Renal cortex interstitium (tissue), 11 donors: ENCODE measurements around the gene SERPINB6. TPM values are rescaled to one million over a fixed set of nuclear protein-coding genes. Genes with fewer than 3 reads are reported as not detected.
"Not testable (repeated sequence)": the region's sequence is repeated elsewhere in the genome, so short reads cannot be mapped to it uniquely, and the experiment has no call there.

Experiments used
- DNase-seq, 11 donors: peaks; one replicate each; pipeline ENCODE4 v3.0.0-alpha.2; 2013; ENCODE audit warnings: low read depth in 9 of 11, low spot score in 4 of 11; ENCODE audit errors: extremely low read depth in 1 of 11
- polyA plus RNA-seq, 3 donors: library from polyadenylated mRNA; unstranded; fragments of 120-200 nt; gene quantifications; one replicate each; pipeline ENCODE4 v1.2.1, GENCODE V29; 2013; ENCODE audit not compliant: insufficient read length in 3 of 3

SERPINB6 gene
- polyA plus RNA-seq, 3 donors = 82.8 to 98.8 (median 84.5) TPM

DNA sequence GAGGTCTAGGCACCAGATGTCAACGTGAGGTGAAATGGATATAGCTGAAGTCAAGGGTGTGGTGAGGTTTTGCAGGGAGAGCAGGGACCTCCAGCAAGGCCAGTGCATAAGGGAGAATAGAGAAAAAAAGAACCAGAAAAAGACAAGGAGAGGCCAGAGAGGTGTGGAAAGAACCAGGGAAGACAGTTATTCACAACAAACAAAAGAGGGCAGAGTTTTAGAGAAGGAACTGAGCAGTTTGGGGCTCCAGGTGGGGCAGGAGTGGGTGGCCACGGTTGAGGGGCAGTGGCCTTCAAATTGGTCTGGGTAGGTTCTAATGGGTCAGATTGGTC, 16.7 kb upstream of the SERPINB6 start:
- no peak for DNase-seq

DNA sequence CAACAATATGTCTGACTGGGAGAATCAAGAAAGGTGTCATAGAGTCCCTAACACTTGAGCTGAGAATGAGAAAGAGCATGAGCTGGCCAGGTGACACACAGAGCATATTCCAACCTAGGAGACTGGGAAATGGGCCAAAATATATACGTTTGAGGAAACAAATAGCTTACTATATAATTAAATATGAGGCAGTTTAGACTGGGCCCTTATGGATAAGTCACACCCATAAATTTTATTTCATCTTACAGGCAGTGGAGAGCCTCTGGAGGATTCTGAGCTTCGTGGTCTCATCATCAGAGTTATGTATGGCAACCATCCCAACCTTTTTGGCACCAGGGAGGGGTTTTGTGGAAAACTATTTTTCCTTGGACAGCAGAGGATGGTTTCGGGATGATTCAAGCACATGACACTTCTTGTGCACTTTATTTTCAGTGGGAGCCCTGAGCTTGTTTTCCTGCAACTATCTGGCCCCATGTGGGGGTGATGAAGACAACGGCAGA, 15.4 kb upstream of the SERPINB6 start:
- DNase-seq = no peak

DNA sequence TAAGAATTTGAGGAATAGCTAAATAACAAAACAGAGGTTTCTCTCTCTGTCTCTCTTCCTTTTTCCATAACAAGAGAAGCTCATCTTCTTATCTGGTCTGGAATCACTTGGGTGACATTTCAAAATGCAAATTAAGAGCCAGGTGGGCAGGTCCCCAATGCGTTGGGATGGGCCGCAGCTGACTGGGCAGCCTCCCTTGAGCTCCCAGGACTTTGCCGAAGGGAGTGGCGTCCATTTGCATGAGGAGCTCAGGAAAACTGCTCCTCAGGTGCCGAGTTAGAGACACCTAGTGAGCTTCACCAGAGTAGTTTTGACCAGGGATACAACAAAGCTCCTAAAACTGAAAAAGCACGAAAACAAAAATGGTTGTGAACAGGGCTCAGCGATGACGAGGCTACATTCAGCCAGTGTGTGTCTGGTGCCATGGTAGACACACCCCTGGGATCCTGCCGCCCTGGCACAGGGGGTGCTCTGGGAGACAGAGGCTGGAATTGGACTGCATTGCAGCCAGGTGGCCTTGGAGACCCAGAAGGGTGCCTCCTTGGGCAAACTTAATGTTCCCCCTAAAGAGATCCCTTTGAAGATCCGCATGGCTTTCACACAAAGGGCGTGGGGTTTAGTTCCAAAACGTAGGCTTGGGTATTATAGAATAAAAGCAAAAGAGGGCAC, 13.5 kb upstream of the SERPINB6 start:
- DNase-seq = no peak

DNA sequence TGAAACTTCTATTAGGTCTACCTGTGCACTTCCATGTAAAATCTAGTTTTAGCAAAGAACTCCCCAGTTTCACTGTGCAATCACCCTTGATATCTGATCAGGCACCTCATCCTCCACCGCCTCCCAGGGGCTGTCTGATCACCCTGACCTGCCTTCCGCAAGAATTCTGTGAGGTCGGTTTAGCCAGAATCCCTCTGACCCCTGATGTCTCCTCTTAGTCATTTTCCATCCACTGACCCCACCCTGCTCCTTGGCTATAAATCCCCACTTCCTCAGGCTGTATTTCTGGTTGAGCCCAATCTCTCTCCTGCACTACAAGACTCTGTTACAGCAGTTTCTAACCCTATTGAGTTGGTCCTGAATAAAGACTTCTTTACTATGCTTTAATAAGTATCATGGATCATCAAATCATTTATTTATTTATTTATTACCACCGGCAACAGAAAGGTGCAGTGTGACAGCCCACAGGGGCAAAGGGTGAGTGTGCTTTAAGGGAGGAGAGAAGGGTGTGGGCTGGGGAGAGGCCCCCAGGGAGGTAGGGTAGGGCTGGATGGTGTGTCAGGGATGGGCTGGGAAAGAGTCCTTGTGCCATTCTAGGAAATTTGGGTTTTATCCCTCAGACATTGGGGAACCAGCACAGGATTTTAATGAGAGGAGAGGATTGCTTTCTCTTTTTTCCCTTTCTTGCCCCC, 11.2 kb upstream of the SERPINB6 start:
- no peak for DNase-seq

DNA sequence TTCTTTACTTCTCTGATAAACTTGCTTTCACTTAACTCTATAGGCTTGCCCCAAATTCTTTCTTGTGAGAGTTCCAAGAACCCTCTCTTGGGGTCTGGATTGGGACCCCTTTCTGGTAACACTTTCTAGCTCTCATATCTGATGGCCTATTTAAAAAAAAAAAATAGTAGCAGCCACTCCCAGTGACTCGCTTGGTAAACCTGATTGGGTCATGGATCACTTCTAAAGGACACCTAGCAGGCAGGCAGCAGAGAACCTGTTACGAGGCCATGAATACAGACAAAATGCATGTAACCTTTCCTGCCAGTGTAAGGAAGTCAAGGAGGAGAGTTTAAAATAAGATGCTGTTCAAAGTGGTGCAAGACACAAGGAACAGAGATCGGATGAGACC, 9.1 kb upstream of the SERPINB6 start:
- DNase-seq = no peak

DNA sequence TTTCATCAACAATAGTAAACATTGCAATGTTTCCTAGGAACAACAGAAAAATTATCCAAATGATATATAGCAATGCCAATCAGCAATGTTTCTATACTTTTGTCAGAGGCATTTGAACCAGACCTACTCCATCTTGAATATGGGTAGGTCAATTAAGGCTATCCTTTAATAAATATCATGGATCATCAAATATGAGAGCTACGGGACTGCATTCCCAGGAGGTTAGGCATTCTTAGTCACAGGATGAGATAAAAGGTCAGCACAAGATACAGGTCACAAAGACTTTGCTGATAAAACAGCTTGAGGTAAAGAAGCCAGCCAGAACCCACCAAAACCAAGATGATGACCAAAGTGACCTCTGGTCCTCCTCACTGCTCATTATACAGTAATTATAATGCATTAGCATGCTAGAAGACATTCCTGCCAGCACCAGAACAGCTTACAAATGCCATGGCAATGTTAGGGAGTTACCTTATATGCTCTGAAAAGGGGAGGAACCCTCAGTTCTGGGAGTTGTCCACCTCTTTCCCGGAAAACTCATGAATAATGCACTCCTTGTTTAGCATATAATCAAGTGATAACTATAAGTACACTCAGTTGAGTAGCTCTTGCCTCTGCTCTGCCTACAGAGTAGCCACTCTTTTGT, 8.6 kb upstream of the SERPINB6 start:
- DNase-seq = no peak

DNA sequence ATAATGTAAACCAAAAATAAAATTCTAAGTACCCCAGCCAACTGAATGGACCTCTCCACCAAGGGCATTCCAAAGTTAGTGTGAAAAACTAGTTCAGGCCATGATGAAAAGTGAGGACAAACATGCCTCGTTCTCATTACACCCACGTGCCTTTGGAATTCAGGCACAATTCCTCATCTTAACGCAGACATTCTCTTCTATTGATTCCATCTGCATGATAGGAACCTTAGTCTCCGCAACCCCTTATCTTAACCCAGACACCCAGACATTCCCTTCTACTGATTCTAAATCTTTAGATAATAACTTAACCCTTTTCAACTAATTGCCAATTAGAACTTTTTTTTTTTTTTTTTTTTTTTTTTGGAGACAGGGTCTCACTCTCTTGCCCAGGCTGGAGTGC, 7.6 kb upstream of the SERPINB6 start:
- DNase-seq = no peak

DNA sequence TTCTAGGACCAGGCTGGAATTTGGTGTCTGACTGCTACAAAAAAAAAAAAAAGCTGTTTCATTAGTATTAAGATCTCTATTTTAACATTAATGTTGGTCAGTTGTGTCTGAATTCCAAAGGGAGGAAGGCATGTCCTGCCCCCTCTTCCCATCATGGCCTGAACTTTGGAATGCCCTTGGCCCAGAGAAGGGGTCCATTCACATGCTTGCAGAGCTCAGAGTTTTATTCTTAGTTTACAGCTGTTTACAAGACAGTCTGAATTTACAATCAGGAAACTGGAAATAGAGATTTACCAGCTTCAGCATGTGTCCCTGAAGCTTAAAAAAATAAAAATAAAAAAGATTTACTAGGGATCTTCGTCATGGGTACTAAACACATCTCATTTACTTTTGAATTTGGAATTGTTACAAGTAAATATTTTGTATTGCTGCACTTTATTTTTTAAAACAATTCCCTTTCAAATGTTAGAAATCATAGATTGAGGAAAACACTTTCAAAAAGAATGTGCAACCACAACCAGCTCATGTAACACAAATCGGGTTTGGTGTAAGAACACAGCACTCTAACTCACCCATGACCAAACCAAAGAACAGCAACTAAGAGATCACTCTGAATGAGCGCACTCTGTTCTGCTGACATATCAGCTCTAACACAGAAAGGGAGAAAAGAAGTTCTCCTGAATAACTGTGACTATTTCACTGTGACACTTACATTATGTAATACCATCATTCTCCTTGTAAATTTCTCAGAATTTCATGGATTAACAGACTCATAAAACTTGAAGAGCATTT, 6.6 kb upstream of the SERPINB6 start:
- no peak for DNase-seq

DNA sequence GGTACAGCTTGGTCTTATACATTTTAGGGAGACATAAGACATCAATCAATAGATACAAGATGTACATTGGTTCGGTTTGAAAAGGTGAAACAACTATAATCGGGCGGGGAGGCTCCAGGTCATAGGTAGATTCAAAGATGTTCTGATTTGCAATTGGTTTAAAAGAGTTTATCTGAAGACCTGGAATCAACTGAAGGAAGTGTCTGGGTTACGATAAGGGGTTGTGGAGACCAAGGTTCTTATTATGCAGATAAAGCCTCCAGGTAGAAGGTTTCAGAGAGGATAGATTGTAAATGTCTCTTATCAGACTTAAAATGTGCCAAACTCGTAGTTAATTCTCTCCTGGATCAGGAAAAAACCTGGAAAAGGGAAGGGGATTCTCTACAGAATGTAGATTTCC, 5.9 kb upstream of the SERPINB6 start:
- DNase-seq = no peak

DNA sequence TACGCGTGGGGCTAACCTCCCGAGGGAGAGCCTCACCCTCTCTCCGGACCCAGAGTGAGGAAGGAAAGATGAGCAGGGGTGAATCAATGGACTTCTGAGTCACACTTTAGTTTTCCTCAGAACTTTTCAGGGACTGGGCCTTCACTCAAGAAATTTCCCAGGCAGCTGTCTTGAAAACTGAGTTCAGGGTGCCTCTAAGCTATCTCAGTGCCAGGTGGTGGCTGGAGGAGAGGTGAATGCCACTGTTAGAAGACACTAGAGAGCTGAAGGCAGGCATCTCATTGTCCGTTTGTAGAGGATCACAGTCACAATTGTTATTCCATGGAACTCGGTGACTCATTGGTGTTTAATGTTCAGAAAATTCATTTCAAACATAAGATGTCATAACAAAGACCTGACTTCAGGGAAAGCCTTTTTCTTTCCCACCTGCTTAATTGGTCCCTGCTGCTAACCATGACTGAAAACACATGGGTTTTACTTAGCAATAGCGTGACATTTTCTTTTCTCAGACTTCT, 5.3 kb upstream of the SERPINB6 start:
- no peak for DNase-seq

DNA sequence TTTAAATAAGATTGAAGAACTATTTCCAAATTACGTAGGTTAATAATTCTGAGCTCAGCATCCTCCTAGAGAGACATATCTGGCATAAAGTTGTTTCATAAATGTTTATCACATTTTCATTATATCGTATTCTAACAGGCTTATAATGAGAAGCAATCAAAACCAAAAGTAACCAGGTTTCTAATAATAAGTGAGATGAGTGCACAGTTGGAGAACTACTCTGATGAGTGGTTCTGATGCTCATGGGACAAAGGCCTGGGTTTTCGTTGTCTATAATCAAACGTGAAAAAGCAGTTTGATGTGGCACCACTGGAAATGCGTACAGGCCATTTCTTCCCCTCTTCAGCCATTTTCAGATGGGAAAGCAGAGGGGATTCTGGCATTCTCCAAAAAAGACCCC, 4.7 kb upstream of the SERPINB6 start:
- no peak for DNase-seq

DNA sequence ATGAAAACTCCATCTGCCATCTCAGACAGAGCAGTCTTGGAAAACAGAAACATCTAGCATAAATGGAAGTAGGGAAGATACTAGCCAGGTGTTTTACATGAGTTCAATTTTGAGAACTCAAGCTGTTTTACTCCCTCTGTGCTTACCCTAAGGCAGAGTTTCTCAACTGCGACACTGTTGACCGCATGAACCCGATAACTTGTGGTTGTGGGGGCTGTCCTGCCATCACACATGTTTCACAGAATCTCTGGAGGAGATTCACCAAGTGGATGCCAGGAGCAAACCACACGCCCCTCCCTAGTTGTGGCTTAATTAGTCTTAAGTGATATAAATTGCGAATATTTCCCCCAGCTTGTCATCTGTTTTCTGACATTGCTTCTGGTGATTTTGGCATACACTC, 2.3 kb upstream of the SERPINB6 start:
- no peak for DNase-seq

DNA sequence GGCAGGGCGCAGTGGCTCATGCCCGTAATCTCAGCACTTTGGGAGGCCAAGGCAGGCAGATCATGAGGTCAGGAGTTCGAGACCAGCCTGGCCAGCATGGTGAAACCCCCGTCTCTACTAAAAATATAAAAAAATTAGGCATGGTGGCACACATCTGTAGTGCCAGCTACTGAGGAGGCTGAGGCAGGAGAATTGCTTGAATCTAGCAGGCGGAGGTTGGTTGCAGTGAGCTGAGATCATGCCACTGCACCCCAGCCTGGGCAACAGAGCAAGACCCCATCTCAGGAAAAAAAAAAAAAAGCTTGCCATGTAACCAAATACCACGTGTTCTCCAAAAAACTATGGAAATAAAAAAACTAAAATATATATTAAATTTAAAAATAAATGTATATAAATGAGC, 1.8 kb upstream of the SERPINB6 start:
- not testable (repeated sequence) for DNase-seq

DNA sequence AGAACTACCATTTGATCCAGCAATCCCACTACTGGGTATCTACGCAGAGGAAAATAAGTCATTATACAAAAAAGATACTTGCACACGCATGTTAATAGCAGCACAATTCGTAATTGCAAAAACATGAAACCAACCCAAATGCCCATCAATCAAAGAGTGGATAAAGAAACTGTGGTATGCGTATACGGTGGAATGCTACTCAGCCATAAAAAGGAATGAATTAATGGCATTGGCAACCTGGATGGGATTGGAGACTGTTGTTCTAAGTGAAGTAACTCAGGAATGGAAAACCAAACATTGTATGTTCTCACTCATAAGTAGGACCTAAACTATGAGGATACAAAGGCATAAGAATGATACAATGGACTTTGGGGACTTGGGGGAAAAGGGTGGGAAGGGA, 1.3 kb upstream of the SERPINB6 start:
- not testable (repeated sequence) for DNase-seq

DNA sequence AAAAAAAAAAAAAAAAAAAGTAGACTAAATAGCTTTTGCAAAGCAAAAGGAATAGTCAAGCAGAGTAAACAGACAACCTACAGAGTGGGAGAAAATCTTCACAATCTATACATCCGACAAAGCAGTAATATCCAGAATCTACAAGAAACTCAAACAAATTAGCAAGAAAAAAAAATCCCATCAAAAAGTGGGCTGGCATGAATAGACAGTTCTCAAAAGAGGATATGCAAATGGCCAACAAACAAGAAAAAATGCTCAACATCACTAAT, 786 bp upstream of the SERPINB6 start:
- not testable (repeated sequence) for DNase-seq

DNA sequence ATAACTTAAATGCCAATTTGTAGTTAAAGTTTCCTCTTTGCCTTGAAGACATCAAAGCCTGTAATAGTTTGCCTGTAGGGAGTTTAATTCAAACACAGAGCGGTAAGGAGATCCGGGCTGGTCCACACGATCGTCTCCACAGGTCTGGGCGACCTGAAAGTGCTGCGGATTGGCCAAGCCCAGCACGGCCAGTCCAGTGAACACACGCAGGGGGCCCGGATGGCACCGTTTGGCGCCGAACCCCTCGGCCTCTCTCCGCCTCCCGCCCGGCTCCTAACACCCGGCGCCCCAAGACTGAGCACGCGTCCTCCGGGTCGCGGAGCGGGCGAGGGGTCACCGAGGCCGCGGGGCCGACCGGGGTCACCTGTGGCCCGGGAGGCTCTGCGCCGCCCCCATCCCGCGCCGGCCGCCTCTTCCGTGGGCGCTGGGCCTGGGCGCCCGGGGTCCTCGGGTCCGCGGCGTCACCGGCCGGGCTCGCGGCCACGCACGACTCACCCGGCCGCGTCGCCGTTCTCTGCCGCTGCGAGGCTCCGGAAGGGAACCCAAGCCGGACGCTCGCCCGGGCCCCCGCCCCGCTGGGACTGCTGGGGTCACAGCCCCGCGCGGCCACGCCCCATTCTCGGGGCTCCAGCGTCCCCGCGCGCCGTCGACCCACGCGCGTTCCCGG, 481 bp downstream of the SERPINB6 start:
- DNase-seq = peak in 1 of 11 donors; percentile 50

DNA sequence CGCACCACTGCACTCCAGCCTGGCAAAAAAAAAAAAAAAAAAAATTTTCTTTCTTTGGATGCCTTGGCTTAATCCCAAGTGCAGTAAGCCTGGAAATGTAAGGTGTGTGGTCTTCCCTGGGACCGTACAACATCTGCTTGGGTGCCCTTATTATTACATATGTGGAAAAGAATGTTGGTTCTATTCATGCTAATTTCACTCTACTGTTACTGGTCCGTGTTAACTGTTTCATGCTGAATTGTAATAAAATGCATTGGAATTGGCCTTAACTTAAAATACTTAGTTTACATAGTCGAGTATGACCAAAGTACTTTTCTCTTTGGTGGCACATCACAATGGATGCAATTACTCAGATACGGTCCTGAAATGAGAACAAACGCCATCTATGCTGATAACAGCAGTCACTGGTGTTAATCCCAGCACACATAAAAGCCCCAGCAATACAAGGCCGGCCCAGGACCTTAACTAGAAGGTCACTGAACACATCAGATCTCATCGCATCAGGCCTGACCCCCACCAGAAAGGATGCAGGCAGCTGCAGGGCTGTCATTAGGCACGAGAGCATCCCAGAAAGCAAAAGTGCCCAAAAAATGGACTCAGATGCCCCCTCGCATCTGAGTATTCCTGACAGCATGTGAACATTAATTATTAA, 1.2 kb downstream of the SERPINB6 start:
- DNase-seq = no peak

DNA sequence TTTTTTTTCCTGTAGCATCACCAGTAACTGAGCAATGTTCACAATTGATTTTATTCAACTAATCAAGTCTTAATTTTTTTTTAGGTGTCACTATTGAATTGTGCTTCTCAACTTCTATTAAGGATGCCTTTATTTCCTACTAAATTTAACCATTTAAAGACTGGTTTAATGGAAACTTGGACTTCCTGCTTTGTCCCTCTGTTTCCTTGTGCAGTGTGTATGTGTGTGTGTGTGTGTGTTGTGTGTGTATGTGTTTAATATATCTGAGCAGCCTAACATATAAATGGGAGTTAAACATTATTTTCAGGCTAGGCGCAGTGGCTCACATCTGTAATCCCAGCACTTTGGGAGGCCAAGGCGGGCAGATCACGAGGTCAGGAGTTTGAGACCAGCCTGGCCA, 1.8 kb downstream of the SERPINB6 start:
- DNase-seq = no peak
